GM21825 (cell line): ENCODE results near the gene ITPA.
A peak's percentile ranks its signal among the peaks of the same experiment; 100 is the strongest.
"Not testable (repeated sequence)": the region's sequence is repeated elsewhere in the genome, so short reads cannot be mapped to it uniquely, and the experiment has no call there.

Source experiments
- ATAC-seq: cut with Tn5 transposase; IDR thresholded peaks from one replicate; pipeline ENCODE4 v1.9.1; 2021; ENCODE audit warnings: mild to moderate bottlenecking, moderate library complexity; ENCODE audit not compliant: unreplicated experiment

The ITPA gene

DNA sequence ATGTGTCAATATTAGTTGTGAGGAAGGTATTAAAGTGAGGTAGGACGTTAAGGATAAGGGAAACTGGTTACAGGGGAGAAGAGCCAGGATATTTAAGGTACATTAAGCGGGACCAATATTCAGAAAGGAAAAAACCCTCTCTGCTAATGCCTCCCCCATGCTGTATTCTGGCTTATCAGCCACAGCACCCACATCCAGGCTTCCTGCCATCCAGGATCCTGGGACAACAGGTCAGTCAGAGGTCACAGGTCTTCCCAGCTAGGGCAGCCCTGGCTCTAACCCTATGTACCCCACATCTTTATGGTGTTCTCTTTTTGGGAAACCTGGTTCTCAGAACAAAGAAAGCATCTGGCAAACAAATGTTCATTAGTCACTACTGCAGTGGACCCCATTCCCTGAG is 10.1 kb upstream of the ITPA start:
- ATAC-seq = no peak

DNA sequence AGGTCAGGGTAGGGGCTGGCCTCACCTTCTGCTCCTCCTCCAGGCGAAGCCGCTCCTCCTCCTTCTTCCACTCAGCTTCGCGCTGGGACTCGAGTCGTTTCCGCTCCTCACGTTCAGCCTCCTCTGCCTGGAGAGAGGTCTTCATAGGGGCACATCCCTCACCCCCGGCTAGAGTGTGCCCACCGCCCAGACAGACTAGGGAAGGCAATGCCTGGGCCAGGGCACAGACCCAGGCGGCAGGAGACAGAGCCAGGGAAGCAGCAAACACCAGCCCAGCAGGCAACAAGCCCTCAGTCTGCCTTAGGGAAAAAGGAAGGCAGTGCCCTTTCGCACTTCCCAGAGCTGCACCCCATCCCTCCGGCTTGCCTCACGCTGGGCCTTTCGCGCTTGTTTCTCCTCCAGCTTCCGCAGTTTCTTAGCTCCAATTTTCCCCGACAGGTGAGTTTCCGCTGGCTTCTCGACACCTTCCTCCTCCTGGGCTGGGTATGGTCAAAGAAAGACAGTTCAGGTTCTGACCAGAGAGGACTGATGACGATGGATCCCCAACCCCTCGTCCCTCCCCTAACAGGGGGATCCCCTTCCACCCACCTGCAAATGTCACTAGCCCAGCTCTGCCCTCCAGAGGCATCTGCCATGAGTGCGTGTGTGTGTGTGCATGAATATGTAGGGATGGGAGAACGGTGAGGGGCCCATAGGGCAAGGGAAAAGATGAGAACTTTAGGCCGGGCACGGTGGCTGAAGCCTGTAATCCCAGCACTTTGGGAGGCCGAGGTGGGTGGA is 9.1 kb upstream of the ITPA start:
- no peak for ATAC-seq

DNA sequence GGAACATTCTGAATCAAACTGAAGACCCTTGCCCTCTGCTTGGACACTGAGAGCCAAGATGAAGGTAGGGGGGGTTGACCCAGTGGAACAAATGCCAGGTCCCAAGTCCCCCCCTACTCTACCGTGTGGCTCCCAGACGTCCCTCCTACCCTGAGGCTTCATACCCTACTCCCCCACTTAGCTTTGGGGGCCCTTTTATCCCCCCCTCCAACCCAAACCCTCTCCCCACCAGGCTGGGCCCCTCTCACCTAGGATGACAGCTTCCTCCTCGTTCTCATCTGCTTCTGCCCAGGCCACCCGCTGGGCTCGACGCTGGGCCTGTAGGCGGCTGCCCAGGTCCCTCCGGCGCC is 6.4 kb upstream of the ITPA start:
- no peak for ATAC-seq

DNA sequence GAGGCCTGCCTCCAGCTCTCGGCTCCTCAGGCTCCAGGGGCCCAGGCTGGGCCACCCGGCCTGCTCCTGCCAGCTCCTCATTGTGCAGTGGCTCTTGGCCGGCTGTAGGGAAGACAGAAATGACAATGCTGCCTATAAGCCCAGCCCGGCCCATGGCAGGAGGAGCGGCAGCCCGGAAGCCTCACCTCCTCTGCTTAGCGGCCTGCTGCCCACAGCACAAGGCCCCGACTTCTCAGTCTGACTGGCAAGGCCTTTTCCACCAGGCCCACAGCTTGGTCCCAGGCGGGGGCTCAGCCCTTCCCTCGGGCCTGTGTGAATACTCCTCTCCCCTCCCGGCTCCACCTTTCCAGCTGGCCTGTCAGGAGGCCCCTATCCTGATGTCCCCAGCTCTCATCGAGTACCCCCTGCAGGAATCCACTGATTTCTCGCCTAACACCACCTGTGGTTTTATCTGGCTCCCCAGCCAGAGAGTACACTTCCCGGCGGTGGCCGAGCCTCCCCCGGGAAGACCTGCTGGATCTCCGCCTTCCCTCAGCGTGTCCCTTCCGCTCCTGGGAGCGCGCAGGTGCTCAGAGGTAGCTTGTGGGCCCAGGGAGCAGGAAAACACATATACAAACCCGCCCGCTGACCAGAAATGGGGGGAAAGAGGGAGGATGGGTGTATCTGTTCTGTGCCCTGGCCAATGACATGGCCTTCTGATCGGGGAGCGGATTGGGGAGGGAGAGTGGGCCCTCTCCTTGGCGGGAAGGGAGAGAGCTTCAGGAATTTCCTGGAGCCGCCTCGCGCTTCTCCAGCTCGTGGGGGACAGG is 5.8 kb upstream of the ITPA start:
- peak; percentile 7 for ATAC-seq

DNA sequence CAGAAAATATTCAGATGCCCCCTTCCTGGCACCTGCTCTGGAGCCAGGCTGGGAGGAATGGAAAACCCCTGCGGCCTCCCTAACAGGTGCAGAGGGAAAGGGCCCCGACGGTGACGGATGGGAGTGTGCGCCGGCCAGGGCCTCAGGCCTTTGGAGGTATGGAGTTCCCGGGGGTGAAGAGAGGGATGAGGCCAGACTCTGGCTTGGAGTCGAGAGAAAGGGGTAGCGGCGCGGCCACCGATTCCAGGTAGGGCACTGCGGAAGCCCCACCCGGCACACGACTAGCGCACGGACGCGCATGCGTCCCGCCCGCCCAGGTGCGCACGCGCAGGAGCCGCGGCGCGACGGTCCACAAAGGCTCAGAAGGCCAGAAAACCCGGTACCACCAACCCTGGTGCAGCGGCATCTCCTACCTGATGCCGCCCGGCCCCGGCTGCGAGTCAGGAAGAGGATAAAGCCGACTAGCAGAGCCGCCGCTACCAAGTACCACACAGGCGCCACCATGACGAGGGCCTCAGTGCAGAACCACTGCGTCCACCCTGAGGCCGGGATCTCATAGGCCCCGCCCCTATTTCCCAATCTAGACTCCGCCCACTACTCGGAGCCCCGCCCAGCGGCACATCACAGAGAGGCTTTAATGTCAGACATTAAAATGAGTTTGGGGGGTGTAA is 5.0 kb upstream of the ITPA start, which contains the start of gene DDRGK1:
TSS of gene DDRGK1 (minus strand) at position 559 of the 671 bp plus-strand sequence. CDS start at position 504, 55 bp downstream.
- ATAC-seq = peak; percentile 80

DNA sequence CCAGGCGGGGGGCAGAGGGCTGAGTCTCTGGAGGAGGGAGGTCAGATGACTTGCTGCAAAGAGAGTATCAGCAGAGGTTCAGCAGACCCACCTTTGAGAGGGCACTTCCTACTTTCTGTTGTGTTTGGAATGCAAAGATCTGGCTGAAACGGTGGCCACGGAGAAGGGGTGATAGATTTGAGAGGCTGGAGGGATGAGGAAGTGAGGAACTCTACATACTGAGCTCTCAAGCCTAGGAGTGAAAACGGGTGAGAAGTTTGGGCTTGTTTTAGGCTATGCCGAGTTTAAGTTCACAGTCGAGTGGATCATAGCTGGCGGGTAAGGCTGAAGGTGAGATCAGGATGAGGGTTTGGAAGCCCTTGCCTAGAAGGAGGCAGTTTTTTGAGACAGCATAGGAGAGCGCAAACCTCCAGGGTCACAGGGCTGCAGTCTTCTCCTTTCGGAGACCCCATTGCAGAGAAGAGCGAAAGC is 477 bp upstream of the ITPA start:
- ATAC-seq = no peak

DNA sequence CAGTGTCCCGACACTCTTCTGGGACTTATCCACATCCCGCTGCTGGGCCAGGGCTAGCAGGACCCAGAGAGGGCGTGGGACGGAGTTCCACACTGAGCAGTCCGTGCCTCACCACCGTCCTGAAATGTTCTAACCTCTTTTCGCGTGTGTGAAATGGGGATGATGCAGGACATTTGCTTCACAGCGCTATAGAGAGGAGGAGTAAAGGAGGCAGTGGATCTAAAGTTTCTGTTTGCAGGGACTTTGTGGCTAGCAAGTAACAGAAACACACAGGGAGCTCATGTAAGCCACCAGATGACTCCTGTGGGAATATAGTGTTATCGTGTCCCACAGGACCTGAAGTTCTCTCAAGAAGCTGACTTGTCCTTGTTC is 634 bp downstream of the ITPA start:
- ATAC-seq = no peak

DNA sequence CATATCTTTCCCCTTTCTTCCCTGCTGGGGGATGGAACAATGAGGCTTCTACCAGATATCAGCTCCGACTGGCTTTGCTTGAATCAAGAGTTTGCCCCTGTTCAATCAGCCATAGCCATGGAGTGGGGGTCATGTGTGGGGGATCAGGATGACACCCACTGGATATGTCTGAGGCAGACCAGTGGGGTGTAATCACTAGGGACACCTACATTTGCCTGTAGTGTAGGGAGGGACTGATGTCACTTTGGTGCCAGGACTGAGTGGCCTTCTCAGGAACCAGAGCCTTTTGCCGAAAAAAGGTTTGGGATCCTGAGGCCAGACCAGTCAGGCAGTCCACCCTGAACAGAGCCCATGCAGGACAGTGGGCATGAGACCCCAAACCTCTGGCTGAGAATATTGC is 1.0 kb downstream of the ITPA start:
- ATAC-seq = no peak

DNA sequence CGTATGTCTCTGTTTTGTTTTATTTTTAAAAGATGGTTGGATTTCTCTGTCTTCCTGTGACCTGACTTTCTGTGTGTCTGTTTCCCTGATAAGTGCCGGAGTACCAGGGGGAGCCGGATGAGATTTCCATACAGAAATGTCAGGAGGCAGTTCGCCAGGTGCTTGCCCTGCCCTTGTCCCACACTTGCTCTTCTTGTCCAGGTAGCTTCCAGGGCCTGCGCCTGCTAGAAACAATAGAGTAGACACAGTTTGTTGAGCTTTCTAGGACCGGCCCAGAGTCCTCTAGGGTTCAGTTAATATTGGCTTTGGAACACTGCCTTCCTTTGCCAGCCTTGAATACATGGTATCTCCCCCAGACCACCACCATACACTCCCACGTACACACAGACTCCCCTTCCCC is 3.9 kb downstream of the ITPA start:
- ATAC-seq = no peak

DNA sequence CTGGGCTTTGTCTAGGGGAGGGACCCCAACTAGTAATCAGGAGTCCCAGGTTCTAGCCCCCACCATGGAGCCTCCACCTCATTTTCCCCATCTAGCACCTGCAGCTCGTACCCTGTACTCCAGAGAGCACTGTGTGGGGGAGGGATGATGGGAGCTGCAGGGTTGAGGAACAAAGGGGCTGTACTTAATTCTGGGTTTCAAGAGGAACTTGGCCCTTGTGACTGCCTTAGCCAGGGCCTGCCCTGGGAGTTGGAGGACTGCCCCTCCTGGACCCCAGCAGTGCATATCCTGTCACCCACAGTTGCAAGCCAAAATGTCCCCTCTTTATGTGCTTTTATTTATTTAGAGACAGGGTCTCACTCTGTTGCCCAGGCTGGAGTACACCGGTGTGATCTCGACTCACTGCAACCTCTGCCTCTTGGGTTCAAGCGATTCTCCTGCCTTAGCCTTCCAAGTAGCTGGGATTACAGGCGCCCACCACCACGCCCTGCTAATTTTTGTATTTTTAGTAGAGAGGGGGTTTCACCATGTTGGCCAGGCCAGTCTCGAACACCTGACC is 6.1 kb downstream of the ITPA start:
- not testable (repeated sequence) for ATAC-seq

DNA sequence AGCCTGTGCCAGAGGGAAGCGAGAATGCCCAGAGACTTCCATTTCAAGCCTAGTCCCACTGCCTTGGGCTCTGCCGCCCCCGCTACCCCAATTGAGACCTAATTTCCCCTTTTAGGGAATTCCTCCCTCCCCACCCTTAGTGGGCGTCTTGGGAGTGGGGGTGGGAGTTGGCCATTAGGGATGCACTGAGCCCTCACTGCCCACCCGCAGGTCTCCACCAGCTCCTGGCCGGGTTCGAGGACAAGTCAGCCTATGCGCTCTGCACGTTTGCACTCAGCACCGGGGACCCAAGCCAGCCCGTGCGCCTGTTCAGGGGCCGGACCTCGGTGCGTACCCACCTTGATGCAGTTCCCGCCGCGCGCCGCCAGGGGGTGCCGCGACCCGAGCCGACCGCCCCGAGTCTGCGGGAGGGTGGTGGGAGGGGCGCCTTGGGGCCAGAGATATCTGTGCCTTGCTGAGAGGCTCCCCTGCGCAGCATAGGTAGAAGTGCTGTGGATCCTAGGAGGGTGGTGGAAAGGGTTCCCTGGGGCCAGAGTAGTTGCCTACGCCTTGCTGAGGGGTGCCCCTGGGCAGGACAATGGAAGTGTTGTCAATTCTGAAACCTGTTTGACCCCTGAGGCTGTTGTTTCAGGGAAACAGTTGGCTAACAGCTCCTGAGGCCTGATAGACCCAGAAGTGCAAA is 9.2 kb downstream of the ITPA start:
- no peak for ATAC-seq

DNA sequence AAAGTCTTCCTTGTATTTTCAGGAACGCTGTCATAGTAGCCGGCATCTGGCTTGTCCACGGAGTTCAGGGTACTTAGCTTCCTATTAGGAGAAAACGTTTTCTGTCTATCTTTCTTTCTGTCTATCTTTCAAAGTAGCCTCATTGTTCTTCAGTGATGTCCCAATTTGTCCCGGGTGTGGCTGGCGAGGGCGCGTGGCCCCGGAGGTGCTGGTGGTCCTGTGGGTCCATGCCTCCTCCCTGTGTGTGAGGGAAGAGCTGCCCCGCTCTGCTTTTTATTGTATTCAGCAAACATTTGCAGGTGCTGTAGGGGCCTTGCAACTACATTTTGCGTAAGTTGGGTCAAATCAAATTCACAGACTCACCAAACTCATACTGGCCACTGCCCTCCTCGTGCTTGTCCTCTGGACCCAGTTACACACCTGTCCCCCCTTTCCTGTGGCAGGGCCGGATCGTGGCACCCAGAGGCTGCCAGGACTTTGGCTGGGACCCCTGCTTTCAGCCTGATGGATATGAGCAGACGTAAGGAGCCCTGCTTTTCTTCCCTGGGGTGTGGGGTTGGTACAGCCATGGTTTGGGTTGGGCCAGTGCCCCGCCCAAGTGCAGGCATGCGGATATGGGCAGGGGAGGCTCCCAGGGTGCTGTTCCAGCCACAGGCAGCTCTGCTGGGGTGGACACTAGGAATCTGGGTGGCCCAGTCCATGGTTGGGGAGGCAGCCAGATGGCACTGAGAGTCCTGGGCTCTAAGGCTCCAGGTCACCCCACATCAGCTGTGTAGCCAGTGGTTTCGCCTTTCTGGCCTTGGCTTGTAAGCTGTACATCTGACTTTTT is 12.3 kb downstream of the ITPA start:
- no peak for ATAC-seq

DNA sequence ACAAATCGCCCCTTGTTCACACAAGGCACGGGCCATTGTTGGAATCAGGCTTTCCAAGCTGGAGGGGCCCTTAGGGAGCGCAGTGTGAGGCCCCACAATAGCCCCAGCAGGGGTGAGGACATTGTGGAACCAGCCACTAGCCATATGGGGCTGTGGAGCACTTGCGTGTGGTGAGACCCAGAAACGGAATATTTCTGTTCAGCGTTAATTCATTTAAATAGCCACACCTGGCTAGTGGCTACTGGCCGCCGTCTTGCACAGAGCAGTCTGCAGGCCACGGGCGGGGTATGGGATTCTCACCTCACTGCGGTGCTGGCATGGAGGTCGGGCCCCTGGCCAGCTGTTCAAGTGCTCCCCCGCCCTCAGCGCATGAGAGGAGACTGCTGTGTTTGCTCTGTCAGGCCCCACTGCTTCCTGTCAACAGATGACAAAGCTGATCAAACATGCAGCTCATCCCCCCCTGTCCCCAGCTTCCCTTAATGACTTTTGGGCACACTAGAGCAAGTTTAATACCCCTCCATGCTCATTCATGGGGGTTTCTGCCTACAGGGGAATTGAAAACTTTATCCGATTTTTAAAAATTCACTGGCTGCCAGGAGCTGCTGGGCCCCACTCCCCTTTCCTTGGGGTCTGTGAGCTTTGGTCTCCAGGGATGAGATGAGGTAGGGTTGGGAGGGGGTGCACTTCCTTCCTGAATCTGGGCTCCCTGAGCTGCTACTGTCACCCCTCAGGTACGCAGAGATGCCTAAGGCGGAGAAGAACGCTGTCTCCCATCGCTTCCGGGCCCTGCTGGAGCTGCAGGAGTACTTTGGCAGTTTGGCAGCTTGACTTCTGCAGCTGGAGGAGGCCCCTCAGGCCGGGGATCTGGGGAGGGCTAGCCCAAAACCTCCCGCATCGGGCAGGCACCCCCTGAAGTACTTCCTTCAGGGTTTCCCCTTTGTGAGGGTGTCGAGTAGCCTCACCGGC is 13.6 kb downstream of the ITPA start:
- ATAC-seq = peak; percentile 77

DNA sequence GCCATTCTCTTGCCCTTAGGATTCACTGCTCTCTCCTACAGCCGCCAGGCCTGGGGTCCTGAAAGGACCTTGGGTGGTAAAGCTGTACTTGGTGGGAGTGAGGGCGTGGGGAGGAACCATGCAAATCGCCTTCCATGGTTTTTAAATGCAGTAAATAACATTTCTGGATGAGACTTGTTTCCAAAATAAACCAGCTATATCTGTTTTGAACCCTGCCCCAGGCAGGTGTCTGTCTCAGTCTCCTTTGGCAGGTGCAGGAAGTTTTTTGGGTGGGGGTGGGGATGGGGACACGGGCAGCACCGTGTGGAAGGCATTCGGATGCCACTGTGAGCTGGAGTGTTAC is 14.3 kb downstream of the ITPA start:
- no peak for ATAC-seq

DNA sequence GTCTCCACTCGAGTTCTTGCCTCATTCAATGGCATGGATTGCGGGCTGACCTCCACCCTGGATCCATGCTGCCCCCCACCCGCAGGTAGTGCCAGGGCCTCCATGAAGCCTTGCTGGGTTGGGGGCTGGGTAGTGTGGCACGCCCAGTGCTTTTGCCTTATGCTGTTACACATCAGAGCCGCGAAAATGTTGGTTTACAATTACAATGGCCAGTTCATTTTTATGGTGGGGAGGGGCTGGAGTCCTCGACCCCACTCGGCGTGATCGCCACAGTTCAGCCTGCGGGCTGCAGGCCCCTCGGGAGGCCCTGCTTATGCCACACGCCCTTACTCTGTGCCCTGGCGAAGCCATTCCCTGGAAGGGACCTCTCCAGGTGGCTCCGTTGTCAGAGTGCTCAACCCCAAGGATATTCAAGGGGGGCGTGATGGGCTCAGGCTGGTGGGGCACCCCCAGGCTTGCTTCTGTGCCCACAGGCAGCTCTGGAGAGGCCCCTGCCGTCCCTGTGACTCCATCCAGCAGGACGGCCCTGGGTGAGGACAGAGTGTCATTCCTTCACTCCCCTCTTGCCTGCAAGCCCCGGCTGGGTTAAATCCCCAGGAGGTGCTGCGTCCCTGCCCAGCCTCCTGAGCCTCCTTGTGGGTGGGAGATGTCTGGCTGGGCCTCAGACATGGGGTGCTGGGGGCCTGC is 14.8 kb downstream of the ITPA start:
- no peak for ATAC-seq

DNA sequence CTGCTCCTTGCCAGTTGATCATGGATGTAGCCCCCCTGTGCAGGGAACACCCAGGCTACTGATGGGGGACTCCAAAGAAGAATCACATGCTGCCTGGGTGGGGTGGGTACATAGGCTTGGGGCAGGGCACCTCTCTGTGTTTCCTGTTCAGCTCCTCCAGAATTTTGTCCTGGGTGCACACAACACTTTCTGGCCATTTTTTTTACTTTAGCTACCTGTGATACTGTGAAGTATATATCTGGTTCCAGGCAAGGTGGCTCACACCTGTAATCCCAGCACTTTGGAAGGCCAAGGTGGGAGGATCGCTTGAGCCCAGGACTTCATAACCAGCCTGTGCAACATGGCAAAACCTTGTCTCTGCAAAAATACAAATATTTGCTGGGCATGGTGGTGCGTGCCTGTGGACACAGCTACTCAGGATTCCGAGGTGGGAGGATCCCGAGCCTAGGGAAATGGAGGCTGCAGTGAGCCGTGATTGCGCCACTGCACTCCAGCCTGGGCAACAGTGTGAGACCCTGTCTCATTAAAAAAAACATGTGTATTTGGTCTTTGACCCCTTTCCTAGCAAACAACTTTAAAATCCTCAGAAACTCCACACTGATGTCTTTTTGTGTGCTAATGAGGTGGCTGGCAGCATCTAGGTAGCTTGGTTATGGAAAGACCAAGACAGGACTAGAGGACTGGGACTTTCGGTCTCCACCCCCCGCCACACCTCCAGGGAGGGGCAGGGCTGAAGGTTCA is 15.6 kb downstream of the ITPA start:
- no peak for ATAC-seq

DNA sequence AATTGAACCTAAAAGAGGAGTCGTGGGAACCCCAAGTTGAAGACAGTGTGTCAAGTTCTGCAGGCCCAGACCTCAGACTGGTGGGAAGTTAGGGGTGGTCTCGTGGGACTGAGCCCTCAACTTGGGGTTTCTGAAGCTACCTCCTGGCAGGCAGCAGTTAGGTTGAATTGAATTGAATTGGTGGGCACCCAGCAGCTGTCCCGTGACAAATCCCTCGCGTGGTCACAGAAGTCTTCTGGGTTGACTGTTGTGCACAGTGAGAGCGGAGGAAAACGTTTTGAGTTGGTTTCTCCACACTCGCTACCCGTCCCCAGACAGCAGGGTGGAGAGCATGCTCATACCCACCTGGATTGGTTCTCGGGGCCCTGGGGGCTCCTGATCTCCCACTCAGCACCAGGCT is 16.8 kb downstream of the ITPA start:
- ATAC-seq = no peak

DNA sequence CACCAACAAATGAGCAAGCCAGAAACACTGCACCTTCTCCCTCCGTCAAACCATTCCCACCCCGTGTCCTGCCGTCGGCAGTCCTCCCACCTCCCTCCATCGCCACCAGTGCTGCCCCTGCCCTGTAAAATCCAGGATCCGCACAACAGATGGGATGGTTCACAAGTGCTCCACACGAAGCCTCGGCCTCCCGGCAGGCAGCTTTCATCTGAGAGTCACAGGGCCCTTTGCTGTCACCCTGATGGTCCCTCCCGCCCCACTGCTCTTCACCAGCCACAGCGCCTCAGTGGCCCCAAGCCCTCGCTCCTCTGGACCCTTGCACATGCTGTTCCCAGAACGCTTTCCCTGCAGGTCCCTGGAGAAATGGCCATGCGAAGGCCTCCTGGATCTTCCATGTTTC is 17.6 kb downstream of the ITPA start:
- ATAC-seq = no peak
